HG03064 (cell line): Measurements from ENCODE around the gene TMEM214.

Experiments
- ATAC-seq: cut with Tn5 transposase; IDR thresholded peaks from one replicate; pipeline ENCODE4 v1.9.1; 2021; ENCODE audit warnings: low read depth; ENCODE audit not compliant: unreplicated experiment

Gene TMEM214

DNA sequence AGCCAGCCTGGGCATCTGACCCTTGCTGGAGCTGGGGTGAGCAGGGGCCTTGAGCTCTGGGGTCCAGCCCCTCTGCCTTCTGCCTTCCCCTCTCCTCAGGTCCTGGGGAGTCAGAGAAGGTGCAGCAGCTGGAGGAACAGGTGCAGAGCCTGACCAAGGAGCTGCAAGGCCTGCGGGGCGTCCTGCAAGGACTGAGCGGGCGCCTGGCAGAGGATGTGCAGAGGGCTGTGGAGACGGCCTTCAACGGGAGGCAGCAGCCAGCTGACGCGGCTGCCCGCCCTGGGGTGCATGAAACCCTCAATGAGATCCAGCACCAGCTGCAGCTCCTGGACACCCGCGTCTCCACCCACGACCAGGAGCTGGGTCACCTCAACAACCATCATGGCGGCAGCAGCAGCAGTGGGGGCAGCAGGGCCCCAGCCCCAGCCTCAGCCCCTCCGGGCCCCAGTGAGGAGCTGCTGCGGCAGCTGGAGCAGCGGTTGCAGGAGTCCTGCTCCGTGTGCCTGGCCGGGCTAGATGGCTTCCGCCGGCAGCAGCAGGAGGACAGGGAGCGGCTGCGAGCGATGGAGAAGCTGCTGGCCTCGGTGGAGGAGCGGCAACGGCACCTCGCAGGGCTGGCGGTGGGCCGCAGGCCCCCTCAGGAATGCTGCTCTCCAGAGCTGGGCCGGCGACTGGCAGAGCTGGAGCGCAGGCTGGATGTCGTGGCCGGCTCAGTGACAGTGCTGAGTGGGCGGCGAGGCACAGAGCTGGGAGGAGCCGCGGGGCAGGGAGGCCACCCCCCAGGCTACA, 49.4 kb downstream of the TMEM214 start:
- ATAC-seq = no peak

DNA sequence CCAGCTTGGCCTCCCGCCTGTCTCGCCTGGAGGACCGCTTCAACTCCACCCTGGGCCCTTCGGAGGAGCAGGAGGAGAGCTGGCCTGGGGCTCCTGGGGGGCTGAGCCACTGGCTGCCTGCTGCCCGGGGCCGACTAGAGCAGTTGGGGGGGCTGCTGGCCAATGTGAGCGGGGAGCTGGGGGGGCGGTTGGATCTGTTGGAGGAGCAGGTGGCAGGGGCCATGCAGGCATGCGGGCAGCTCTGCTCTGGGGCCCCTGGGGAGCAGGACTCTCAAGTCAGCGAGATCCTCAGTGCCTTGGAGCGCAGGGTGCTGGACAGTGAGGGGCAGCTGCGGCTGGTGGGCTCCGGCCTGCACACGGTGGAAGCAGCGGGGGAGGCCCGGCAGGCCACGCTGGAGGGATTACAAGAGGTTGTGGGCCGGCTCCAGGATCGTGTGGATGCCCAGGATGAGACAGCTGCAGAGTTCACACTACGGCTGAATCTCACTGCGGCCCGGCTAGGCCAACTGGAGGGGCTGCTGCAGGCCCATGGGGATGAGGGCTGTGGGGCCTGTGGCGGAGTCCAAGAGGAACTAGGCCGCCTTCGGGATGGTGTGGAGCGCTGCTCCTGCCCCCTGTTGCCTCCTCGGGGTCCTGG, 50.1 kb downstream of the TMEM214 start:
- ATAC-seq = no peak

DNA sequence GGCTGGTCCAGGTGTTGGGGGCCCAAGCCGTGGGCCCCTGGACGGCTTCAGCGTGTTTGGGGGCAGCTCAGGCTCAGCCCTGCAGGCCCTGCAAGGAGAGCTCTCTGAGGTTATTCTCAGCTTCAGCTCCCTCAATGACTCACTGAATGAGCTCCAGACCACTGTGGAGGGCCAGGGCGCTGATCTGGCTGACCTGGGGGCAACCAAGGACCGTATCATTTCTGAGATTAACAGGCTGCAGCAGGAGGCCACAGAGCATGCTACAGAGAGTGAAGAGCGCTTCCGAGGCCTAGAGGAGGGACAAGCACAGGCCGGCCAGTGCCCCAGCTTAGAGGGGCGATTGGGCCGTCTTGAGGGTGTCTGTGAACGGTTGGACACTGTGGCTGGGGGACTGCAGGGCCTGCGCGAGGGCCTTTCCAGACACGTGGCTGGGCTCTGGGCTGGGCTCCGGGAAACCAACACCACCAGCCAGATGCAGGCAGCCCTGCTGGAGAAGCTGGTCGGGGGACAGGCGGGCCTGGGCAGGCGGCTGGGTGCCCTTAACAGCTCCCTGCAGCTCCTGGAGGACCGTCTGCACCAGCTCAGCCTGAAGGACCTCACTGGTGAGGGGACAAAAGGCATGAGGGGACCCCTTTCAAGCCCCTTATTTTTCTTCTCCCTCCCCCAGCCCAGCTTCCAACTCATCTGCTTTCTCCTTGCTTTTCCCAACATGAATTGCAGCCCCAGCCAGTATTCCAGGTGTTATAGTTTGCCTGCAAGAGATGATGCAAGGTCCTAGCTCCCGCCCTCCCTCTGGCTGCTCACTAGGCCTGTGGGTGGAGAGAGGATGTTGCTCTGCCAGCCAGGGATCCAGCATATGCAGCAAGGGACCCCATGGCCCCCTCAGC, 50.9 kb downstream of the TMEM214 start:
- ATAC-seq = no peak

DNA sequence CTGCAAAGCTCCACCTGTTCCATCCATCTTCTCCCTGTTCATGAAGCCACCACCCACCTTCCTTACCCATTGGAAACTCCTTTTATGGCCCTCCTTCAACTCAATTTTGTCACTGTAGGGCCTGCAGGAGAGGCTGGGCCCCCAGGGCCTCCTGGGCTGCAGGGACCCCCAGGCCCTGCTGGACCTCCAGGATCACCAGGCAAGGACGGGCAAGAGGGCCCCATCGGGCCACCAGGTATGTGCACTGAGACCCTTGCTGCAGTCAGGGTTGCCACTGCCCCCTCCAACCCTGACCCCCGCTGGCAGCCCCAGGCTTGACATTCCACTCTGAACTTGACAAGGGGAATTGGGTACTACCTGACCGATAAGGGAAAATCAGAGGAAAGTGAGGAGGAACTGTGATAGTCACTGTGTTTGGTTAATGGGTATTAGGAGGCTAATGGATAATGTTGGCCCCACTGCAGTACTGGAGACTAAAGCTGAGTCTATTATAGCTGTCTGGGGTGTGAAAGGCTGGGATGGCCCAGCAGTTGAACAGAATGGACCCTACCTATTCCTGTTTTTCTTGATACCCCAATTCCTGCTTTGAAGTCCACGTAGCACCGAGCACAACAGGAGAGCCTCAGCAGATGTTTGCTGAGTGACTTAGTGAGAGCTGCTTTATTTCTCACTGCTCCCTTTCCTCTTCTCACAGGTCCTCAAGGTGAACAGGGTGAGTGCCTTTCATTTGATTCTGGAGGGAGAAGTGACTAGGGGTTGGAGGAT, 51.7 kb downstream of the TMEM214 start:
- no peak for ATAC-seq

DNA sequence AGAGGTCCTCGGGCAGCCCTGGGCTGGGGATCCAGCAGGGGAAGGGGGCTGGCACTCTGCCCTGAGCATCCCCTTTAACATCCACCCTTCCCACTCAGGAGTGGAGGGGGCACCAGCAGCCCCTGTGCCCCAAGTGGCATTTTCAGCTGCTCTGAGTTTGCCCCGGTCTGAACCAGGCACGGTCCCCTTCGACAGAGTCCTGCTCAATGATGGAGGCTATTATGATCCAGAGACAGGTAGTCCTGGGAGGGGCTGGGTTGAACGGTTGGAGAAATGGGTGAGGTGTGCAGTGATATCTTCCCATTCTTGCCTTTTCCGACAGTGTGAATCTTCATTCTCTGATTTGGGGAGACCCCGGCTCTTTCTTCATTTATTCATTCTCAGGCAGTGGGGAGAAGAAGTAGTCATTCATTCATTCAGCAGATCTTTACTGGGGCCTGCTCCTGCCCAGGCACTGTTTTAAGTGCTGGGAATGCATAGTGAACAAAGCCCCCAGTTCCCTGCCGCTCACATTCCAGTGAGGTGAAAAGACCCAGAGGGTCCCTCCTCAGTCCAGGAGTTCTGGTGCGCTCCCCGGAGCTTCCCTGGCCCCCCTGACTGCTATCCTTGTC, 52.4 kb downstream of the TMEM214 start:
- no peak for ATAC-seq

DNA sequence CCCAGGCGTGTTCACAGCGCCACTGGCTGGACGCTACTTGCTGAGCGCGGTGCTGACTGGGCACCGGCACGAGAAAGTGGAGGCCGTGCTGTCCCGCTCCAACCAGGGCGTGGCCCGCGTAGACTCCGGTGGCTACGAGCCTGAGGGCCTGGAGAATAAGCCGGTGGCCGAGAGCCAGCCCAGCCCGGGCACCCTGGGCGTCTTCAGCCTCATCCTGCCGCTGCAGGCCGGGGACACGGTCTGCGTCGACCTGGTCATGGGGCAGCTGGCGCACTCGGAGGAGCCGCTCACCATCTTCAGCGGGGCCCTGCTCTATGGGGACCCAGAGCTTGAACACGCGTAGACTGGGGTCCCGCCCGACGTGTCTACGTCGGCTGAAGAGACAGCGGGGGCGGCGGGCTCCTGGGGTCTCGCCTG, 52.9 kb downstream of the TMEM214 start:
- peak; percentile 6 for ATAC-seq

DNA sequence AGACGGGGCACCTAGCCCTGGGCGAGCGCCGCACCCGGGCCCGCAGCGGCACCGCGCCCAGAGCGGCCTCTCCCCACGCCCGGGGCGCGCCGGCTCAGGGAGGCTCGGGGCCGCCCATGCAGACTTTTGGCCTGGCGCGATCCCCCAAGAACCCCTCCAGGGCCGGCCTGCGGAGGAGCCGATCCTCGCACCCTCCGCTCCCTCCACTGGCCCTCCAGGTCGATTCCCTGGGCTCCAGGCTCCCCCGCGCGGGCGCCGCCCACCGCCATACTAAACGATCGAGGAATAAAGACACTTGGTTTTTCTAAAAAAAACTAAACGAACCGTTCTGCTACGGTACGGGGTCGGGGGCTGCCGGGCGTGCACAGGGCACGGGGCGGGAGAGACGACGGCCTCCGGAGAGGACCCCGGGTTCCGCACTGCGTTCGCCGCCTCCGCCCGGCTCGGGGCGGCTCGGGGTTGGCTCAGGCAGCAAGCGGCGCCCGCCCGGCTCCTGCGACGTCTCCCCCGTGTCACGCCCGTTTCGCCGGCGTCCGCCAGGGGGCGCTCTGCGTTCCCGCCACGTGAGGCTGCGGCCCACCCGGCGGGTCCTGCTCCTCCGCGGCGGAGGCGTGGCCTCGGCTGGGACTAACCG, 53.4 kb downstream of the TMEM214 start:
- ATAC-seq = peak; percentile 61

DNA sequence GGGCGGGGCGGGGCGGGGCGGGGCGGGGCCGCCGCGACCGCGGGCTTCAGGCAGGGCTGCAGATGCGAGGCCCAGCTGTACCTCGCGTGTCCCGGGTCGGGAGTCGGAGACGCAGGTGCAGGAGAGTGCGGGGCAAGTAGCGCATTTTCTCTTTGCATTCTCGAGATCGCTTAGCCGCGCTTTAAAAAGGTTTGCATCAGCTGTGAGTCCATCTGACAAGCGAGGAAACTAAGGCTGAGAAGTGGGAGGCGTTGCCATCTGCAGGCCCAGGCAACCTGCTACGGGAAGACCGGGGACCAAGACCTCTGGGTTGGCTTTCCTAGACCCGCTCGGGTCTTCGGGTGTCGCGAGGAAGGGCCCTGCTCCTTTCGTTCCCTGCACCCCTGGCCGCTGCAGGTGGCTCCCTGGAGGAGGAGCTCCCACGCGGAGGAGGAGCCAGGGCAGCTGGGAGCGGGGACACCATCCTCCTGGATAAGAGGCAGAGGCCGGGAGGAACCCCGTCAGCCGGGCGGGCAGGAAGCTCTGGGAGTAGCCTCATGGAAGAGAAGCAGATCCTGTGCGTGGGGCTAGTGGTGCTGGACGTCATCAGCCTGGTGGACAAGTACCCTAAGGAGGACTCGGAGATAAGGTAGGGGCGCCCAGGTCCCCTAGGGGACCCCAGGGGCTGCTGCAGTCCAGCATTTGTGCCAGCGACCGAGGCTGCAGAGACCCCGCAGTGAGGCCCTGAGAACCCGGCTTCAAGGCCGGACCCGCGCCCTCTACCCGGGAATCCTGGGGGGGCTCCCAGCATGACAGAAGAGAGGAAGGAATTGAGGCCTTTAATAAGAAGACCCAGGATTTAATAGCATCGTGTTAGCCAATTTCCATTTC, 54.2 kb downstream of the TMEM214 start, which contains the start of gene KHK:
KHK (plus strand) TSS at position 49 of the 870 bp plus-strand sequence; CDS start at position 537, 488 bp downstream.
- ATAC-seq = peak; percentile 4

DNA sequence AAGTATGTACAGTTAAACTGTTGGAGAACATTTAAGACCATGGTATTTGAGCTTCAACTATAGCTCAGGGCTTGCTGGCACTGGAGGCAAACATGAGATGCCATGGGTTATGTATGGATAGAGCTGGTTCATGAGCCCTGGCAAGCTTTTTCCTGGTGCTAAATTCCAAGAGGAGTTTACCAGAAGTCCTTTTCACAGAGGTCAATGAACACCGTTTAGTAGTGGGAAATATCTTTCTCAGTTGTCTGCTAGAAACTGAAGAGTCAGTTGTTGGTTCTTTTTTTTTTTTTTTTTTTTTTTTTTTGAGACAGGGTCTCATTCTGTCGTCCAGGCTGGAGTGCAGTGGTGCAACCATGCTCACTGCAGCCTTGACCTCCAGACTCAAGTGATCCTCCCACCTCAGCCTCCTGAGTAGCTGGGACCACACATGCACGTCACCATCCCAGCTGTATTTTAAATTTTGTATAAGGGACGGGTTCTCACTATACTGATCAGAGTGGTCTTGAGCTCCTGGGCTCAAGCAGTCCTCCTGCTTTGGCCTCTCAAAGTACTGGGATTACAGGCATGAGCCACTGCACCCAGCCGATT, 55.2 kb downstream of the TMEM214 start:
- no peak for ATAC-seq

DNA sequence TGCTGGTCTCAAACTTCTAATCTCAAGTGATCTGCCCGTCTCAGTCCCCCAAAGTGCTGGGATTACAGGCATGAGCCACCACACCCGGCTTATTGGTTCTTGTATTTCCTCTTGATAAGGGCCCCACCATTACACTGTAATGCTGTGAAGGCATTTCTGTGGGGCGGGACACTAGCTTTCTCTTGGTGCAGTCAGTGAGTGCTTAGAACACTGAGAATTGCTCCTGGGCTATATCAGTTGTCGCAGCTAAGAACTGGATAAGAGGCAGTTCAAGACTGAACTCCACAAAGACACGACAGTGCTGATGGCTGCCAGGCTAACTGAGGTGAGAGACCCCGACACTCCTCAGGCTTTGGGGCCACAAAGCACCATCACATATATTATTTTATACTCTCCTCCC, 55.9 kb downstream of the TMEM214 start:
- ATAC-seq = no peak

DNA sequence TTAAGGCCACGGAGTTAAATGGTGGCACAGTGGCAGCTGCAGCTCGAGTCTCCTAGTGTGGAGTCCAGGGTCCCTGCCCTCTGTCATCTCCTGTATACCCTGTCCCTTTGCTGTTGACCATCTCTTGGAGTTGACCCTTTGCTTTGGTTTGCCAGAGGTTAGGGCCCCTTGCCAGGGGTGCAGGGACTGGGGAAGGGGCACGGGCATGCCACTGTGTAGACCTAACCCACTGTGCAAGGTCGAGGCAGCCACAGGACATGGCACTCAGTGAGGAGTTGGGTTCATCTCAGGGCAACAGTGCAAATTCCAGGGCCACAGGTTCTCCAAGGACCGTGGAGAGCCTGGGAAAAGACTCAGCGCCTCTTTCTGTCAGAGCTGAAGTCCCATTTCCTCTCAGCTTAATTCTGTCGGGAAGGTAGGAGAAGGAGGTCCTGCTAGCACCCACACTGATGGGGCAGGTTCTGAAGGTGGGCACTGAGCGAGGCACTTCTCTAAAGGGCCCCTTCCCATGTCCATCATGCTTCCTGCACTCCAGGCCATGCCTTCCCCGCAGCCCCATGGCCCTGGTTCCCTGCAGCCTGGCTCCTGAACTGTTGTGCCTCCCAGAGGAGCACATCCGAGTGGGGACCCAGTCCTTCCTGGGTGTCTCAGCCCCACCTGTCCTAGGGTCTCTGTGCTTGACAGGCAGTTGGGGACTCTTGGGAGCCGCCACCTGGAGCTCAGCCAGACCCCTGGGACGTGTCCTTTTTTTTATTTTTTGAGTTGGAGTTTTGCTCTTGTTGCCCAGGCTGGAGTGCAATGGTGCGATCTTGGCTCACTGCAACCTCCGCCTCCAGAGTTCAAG, 56.6 kb downstream of the TMEM214 start:
- no peak for ATAC-seq
